Panc1 (cell line): ENCODE measurements around the gene PCBD2.

Experiments
- CTCF ChIP-seq: fragments of 450-650 bp; IDR thresholded peaks from 2 replicates; pipeline ENCODE4 v1.5.1; 2017; ENCODE audit warnings: mild to moderate bottlenecking
- POLR2AphosphoS5 ChIP-seq: IDR thresholded peaks from 2 replicates; pipeline ENCODE4 v1.6.1; 2012; ENCODE audit warnings: mild to moderate bottlenecking, low read depth, low read length, moderate library complexity
- REST ChIP-seq, 2 experiments: IDR thresholded peaks; 2 replicates each; pipeline ENCODE4 v1.6.1; 2011 to 2012; ENCODE audit warnings: low read depth in 2 of 2, control low read depth in 1 of 2, low read length in 1 of 2, mild to moderate bottlenecking in 1 of 2, moderate library complexity in 1 of 2; ENCODE audit not compliant: insufficient read depth in 1 of 2
- SIN3A ChIP-seq: IDR thresholded peaks from 2 replicates; pipeline ENCODE4 v1.6.1; 2012; ENCODE audit warnings: low read depth, mild to moderate bottlenecking, low read length, moderate library complexity, borderline replicate concordance; ENCODE audit not compliant: insufficient read depth
- TCF7L2 ChIP-seq: IDR thresholded peaks from 2 replicates; pipeline ENCODE4 v1.6.1; 2011; ENCODE audit warnings: mild to moderate bottlenecking, low read depth, low read length, inconsistent platforms

GRCh38 chr5:134902071-134902801 lies 2.7 kb upstream of the PCBD2 start:
- no peak for TF ChIP-seq TCF7L2
- no peak for TF ChIP-seq POLR2AphosphoS5
- no peak for TF ChIP-seq CTCF
- TF ChIP-seq SIN3A: no peak
- no peak for TF ChIP-seq REST (IDR thresholded peaks at IDR 0.05; ENCODE audit: insufficient read depth in 1 of 2, low read depth in 2 of 2, low read length in 1 of 2)
